ENCODE measurements around the gene KCNH6.

GRCh38 chr17:63595132-63595531 is 72.0 kb downstream of the KCNH6 start:
- TF ChIP-seq, protein P1, sequence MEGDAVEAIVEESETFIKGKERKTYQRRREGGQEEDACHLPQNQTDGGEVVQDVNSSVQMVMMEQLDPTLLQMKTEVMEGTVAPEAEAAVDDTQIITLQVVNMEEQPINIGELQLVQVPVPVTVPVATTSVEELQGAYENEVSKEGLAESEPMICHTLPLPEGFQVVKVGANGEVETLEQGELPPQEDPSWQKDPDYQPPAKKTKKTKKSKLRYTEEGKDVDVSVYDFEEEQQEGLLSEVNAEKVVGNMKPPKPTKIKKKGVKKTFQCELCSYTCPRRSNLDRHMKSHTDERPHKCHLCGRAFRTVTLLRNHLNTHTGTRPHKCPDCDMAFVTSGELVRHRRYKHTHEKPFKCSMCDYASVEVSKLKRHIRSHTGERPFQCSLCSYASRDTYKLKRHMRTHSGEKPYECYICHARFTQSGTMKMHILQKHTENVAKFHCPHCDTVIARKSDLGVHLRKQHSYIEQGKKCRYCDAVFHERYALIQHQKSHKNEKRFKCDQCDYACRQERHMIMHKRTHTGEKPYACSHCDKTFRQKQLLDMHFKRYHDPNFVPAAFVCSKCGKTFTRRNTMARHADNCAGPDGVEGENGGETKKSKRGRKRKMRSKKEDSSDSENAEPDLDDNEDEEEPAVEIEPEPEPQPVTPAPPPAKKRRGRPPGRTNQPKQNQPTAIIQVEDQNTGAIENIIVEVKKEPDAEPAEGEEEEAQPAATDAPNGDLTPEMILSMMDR (IDR thresholded peaks at IDR 0.05): no peak
- no peak for TF ChIP-seq EP300 (IDR thresholded peaks at IDR 0.05)
